WTC11 (cell line): Measurements from ENCODE around the gene SLC25A48. TPM values are rescaled to one million over a fixed set of nuclear protein-coding genes. Genes with fewer than 3 reads are reported as not detected.

ENCODE experiments used
- ATAC-seq: fragments of 200-7000 bp; cut with Tn5 transposase; 2 replicates; pipeline ENCODE4 v1.10.0; 2021; ENCODE audit warnings: mild to moderate bottlenecking, moderate library complexity
- CTCF ChIA-PET: fragments of 300-600 bp; sonication (Branson Sonifier 250); formaldehyde crosslinking; loops from one replicate; lab custom pipeline; 2021; ENCODE audit warnings: antibody characterized with exemption; lab: Charles Lee
- POLR2A ChIA-PET: fragments of 350-600 bp; sonication (Branson Sonifier 250); formaldehyde crosslinking; loops from one replicate; lab custom pipeline; 2021; ENCODE audit warnings: antibody characterized with exemption; lab: Charles Lee
- DNase-seq: peaks from one replicate; pipeline ENCODE4 v3.0.0; 2021; ENCODE audit warnings: low spot score
- H3K27ac Mint-ChIP-seq: 2 replicates; pipeline ENCODE4 v1.8.0; 2021; ENCODE audit warnings: mixed read lengths
- H3K27me3 Mint-ChIP-seq: 2 replicates; pipeline ENCODE4 v1.8.0; 2021; ENCODE audit warnings: low read depth, mild to moderate bottlenecking, moderate library complexity, mixed read lengths
- H3K36me3 Mint-ChIP-seq: 2 replicates; pipeline ENCODE4 v1.8.0; 2021; ENCODE audit warnings: mixed read lengths
- H3K4me1 Mint-ChIP-seq: 2 replicates; pipeline ENCODE4 v1.8.0; 2022; ENCODE audit warnings: mixed read lengths
- H3K4me3 Mint-ChIP-seq: 2 replicates; pipeline ENCODE4 v1.8.0; 2021; ENCODE audit warnings: mild to moderate bottlenecking, moderate library complexity, mixed read lengths
- H3K9me3 Mint-ChIP-seq: 2 replicates; pipeline ENCODE4 v1.8.0; 2021; ENCODE audit warnings: mixed read lengths
- GABPB1 ChIP-seq: sonication (generic); formaldehyde crosslinking; IDR thresholded peaks from 2 replicates; pipeline ENCODE4 v1.8.1; 2023; ENCODE audit warnings: mild to moderate bottlenecking, missing genetic modification reagents
- JUN ChIP-seq: sonication (generic); formaldehyde crosslinking; IDR thresholded peaks from 2 replicates; pipeline ENCODE4 v1.8.0; 2023; ENCODE audit warnings: mild to moderate bottlenecking, missing genetic modification reagents
- NR2C2 ChIP-seq: sonication (generic); formaldehyde crosslinking; IDR thresholded peaks from 2 replicates; pipeline ENCODE4 v1.8.0; 2022; ENCODE audit warnings: mild to moderate bottlenecking, missing genetic modification reagents
- SOX15 ChIP-seq: fragments of 250-450 bp; sonication (Bioruptor Pico); IDR thresholded peaks from 2 replicates; pipeline ENCODE4 v1.9.0; 2021; ENCODE audit warnings: mild to moderate bottlenecking
- TEAD4 ChIP-seq: sonication (generic); formaldehyde crosslinking; IDR thresholded peaks from 2 replicates; pipeline ENCODE4 v1.8.0; 2022; ENCODE audit warnings: mild to moderate bottlenecking, missing genetic modification reagents
- ZNF121 ChIP-seq: sonication (generic); formaldehyde crosslinking; IDR thresholded peaks from 2 replicates; pipeline ENCODE4 v1.8.0; 2023; ENCODE audit warnings: missing genetic modification reagents
- ZNF219 ChIP-seq: sonication (generic); formaldehyde crosslinking; IDR thresholded peaks from 2 replicates; pipeline ENCODE4 v1.8.0; 2023; ENCODE audit warnings: missing genetic modification reagents, mild to moderate bottlenecking, borderline replicate concordance
- ZNF263 ChIP-seq: sonication (generic); formaldehyde crosslinking; IDR thresholded peaks from 2 replicates; pipeline ENCODE4 v1.8.1; 2022; ENCODE audit warnings: low read depth, mild to moderate bottlenecking, moderate library complexity, missing genetic modification reagents
- total RNA-seq: library from RNA; stranded (reverse); gene quantifications from 3 replicates; pipeline ENCODE4 v1.2.3, GENCODE V29; 2021
- TF ChIP-seq, protein P1 (sequence below): sonication (generic); formaldehyde crosslinking; IDR thresholded peaks from 2 replicates; pipeline ENCODE4 v1.8.1; 2023; ENCODE audit warnings: mild to moderate bottlenecking, missing genetic modification reagents, borderline replicate concordance
- TF ChIP-seq, protein P2 (sequence below): fragments of 250-450 bp; sonication (Bioruptor Pico); IDR thresholded peaks from 2 replicates; pipeline ENCODE4 v1.9.0; 2021; ENCODE audit warnings: moderate library complexity, mild to moderate bottlenecking, inconsistent platforms, borderline replicate concordance
- TF ChIP-seq, protein P3 (sequence below): sonication (generic); formaldehyde crosslinking; IDR thresholded peaks from 2 replicates; pipeline ENCODE4 v1.8.0; 2022; ENCODE audit warnings: mild to moderate bottlenecking, missing genetic modification reagents
- TF ChIP-seq, protein P4 (sequence below): fragments of 200-600 bp; IDR thresholded peaks from 2 replicates; pipeline ENCODE4 v1.8.0; 2022; ENCODE audit warnings: antibody characterized with exemption
- TF ChIP-seq, protein P5 (sequence below): sonication (generic); formaldehyde crosslinking; IDR thresholded peaks from 2 replicates; pipeline ENCODE4 v1.8.0; 2022; ENCODE audit warnings: mild to moderate bottlenecking, missing genetic modification reagents
- TF ChIP-seq, protein P6 (sequence below): fragments of 250-450 bp; sonication (Bioruptor Pico); IDR thresholded peaks from 2 replicates; pipeline ENCODE4 v2.1.2; 2022; ENCODE audit warnings: mild to moderate bottlenecking, moderate library complexity

The SLC25A48 gene
- total RNA-seq, 1 experiment from 2014 or later = 1.1 TPM

DNA sequence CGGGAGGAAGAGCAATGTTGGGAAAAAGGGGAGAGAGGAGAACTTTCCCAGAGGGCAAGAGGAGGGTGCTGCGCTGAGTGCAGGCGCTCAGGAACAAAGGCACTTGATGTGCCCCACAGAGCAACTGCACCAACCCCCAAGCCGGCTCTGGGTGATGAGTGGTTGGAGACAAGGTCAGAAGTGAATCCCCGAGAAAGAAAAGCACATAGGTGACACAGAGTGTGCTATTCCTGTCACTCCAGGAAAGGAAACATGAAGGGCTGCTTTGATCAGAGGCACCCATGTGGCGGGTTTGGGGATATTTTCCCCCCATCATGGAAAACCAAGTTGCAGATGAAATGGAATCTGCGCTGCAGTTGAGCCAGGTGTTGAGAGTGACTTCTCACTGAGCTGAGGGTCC is 20.7 kb upstream of the SLC25A48 start (continued):
- TF ChIP-seq, protein P1, sequence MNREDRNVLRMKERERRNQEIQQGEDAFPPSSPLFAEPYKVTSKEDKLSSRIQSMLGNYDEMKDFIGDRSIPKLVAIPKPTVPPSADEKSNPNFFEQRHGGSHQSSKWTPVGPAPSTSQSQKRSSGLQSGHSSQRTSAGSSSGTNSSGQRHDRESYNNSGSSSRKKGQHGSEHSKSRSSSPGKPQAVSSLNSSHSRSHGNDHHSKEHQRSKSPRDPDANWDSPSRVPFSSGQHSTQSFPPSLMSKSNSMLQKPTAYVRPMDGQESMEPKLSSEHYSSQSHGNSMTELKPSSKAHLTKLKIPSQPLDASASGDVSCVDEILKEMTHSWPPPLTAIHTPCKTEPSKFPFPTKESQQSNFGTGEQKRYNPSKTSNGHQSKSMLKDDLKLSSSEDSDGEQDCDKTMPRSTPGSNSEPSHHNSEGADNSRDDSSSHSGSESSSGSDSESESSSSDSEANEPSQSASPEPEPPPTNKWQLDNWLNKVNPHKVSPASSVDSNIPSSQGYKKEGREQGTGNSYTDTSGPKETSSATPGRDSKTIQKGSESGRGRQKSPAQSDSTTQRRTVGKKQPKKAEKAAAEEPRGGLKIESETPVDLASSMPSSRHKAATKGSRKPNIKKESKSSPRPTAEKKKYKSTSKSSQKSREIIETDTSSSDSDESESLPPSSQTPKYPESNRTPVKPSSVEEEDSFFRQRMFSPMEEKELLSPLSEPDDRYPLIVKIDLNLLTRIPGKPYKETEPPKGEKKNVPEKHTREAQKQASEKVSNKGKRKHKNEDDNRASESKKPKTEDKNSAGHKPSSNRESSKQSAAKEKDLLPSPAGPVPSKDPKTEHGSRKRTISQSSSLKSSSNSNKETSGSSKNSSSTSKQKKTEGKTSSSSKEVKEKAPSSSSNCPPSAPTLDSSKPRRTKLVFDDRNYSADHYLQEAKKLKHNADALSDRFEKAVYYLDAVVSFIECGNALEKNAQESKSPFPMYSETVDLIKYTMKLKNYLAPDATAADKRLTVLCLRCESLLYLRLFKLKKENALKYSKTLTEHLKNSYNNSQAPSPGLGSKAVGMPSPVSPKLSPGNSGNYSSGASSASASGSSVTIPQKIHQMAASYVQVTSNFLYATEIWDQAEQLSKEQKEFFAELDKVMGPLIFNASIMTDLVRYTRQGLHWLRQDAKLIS (CRISPR knock-in tag) = no peak
- TF ChIP-seq TEAD4 (CRISPR knock-in tag) (no peak), SOX15 (no peak), NR2C2 (CRISPR knock-in tag) (no peak), GABPB1 (CRISPR knock-in tag) (no peak)
- TF ChIP-seq, protein P2, sequence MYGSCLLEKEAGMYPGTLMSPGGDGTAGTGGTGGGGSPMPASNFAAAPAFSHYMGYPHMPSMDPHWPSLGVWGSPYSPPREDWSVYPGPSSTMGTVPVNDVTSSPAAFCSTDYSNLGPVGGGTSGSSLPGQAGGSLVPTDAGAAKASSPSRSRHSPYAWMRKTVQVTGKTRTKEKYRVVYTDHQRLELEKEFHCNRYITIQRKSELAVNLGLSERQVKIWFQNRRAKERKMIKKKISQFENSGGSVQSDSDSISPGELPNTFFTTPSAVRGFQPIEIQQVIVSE = no peak
- TF ChIP-seq, protein P3, sequence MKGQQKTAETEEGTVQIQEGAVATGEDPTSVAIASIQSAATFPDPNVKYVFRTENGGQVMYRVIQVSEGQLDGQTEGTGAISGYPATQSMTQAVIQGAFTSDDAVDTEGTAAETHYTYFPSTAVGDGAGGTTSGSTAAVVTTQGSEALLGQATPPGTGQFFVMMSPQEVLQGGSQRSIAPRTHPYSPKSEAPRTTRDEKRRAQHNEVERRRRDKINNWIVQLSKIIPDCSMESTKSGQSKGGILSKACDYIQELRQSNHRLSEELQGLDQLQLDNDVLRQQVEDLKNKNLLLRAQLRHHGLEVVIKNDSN (CRISPR knock-in tag) = no peak
- TF ChIP-seq, protein P4, sequence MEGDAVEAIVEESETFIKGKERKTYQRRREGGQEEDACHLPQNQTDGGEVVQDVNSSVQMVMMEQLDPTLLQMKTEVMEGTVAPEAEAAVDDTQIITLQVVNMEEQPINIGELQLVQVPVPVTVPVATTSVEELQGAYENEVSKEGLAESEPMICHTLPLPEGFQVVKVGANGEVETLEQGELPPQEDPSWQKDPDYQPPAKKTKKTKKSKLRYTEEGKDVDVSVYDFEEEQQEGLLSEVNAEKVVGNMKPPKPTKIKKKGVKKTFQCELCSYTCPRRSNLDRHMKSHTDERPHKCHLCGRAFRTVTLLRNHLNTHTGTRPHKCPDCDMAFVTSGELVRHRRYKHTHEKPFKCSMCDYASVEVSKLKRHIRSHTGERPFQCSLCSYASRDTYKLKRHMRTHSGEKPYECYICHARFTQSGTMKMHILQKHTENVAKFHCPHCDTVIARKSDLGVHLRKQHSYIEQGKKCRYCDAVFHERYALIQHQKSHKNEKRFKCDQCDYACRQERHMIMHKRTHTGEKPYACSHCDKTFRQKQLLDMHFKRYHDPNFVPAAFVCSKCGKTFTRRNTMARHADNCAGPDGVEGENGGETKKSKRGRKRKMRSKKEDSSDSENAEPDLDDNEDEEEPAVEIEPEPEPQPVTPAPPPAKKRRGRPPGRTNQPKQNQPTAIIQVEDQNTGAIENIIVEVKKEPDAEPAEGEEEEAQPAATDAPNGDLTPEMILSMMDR = no peak
- TF ChIP-seq, protein P5, sequence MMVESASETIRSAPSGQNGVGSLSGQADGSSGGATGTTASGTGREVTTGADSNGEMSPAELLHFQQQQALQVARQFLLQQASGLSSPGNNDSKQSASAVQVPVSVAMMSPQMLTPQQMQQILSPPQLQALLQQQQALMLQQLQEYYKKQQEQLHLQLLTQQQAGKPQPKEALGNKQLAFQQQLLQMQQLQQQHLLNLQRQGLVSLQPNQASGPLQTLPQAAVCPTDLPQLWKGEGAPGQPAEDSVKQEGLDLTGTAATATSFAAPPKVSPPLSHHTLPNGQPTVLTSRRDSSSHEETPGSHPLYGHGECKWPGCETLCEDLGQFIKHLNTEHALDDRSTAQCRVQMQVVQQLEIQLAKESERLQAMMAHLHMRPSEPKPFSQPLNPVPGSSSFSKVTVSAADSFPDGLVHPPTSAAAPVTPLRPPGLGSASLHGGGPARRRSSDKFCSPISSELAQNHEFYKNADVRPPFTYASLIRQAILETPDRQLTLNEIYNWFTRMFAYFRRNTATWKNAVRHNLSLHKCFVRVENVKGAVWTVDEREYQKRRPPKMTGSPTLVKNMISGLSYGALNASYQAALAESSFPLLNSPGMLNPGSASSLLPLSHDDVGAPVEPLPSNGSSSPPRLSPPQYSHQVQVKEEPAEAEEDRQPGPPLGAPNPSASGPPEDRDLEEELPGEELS = no peak

DNA sequence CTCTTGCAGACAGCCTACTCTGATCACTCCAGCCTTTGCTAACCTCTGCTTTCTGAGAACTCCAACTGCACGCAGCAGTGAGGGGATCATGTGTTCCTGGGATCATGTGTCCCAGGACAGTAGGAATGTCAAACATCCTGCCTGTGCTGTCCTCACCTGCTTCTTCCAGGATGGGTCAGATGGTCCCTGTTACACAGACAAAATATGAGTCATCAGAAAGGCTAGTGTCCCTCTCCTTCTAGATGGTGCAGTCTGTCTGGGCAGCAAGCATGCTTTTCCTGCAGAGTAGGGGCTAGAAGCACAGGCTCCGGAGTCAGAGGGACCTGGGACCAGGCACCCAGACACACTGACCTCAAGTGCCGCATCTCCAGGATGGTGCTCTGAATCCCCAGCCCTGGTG is 20.1 kb upstream of the SLC25A48 start:
- no peak for DNase-seq
- TF ChIP-seq ZNF121 (CRISPR knock-in tag) (no peak), ZNF263 (CRISPR knock-in tag) (no peak), JUN (CRISPR knock-in tag) (no peak), ZNF219 (CRISPR knock-in tag) (no peak), NR2C2 (CRISPR knock-in tag) (no peak)
- TF ChIP-seq, protein P6, sequence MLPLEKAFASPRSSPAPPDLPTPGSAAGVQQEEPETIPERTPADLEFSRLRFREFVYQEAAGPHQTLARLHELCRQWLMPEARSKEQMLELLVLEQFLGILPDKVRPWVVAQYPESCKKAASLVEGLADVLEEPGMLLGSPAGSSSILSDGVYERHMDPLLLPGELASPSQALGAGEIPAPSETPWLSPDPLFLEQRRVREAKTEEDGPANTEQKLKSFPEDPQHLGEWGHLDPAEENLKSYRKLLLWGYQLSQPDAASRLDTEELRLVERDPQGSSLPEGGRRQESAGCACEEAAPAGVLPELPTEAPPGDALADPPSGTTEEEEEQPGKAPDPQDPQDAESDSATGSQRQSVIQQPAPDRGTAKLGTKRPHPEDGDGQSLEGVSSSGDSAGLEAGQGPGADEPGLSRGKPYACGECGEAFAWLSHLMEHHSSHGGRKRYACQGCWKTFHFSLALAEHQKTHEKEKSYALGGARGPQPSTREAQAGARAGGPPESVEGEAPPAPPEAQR = no peak
- ChIA-PET CTCF (no interaction called here), POLR2A (no interaction called here)
- Mint-ChIP-seq H3K4me3 (no peak overlapping the region), H3K36me3 (no peaks in the 10 kb centered on the region), H3K4me1 (peaks cover 11% of the 10 kb centered on the region), H3K27ac (no peak overlapping the region), H3K9me3 (peaks cover 20% of the 10 kb centered on the region), H3K27me3 (peaks cover 7% of the 10 kb centered on the region; the same call in 1 of the 2 replicates)
- no peak for ATAC-seq
